K562 (cell line): ENCODE data around the gene SH3BGRL2. TPM values are rescaled to one million over a fixed set of nuclear protein-coding genes. Genes with fewer than 3 reads are reported as not detected.
A peak's percentile ranks its signal among the peaks of the same experiment; 100 is the strongest.

Source experiments
- BCOR ChIP-seq: fragments of 450-650 bp; IDR thresholded peaks from 2 replicates; pipeline ENCODE4 v1.6.1; 2016
- MAFF ChIP-seq: IDR thresholded peaks from 2 replicates; pipeline ENCODE4 v1.6.1; 2012; ENCODE audit warnings: low read length, improper control_type of control experiment
- MCM2 ChIP-seq: fragments of 450-650 bp; IDR thresholded peaks from 2 replicates; pipeline ENCODE4 v1.6.1; 2017; ENCODE audit warnings: low read depth, mild to moderate bottlenecking
- TEAD2 ChIP-seq: fragments of 450-650 bp; IDR thresholded peaks from 2 replicates; pipeline ENCODE4 v1.6.1; 2016; ENCODE audit warnings: missing genetic modification characterization, control low read depth, missing compliant biosample characterization
- ZNF24 ChIP-seq: fragments of 450-650 bp; IDR thresholded peaks from 2 replicates; pipeline ENCODE4 v1.6.1; 2016
- ZNF561 ChIP-seq: fragments of 450-650 bp; formaldehyde crosslinking; conservative IDR thresholded peaks from 2 replicates; pipeline ENCODE4 v1.4.0; 2020; ENCODE audit warnings: mild to moderate bottlenecking, moderate library complexity
- polyA plus RNA-seq, 8 experiments: library from polyadenylated mRNA; depleted of rRNA in 4 of 8; stranded (reverse) in 5 of 8; unstranded in 3 of 8; fragments of >200 nt; fragmentation: Nextera tagmentation in 2 of 8; fragmentation: Illumina TruSeq in 1 of 8; extraction: Ambion mirVana in 2 of 8; extraction: Trizol in 1 of 8; gene quantifications; 2 replicates each; pipeline versions ENCODE4 v1.2.1 to v1.2.3, GENCODE V29; 2011 to 2014; ENCODE audit warnings: inconsistent platforms in 1 of 8, missing spikeins in 1 of 8
- total RNA-seq, 7 experiments: library from RNA; depleted of rRNA in 6 of 7; stranded (reverse); fragments of >200 nt in 6 of 7; fragmentation: Illumina TruSeq in 2 of 7; extraction: Trizol in 2 of 7; gene quantifications; 2 replicates each; pipeline versions ENCODE4 v1.2.1 to v1.2.3, GENCODE V29; 2011 to 2021; ENCODE audit warnings: low replicate concordance in 1 of 7
- TF ChIP-seq, protein P1 (sequence below), 2 experiments: fragments of 450-650 bp; IDR thresholded peaks; 2 replicates each; pipeline ENCODE4 v1.6.1; 2016; ENCODE audit warnings: mild to moderate bottlenecking in 2 of 2, borderline replicate concordance in 1 of 2, low read depth in 1 of 2, moderate library complexity in 1 of 2
- TF ChIP-seq, protein P2 (sequence below): fragments of 450-650 bp; formaldehyde crosslinking; IDR thresholded peaks from 2 replicates; pipeline ENCODE4 v1.4.0; 2020; ENCODE audit warnings: mild to moderate bottlenecking, mixed read lengths
- TF ChIP-seq, protein P3 (sequence below): fragments of 250-450 bp; sonication (Bioruptor Pico); IDR thresholded peaks from 2 replicates; pipeline ENCODE4 v1.5.0; 2022; ENCODE audit warnings: mild to moderate bottlenecking
- TF ChIP-seq, protein P4 (sequence below): sonication (generic); formaldehyde crosslinking; IDR thresholded peaks from 2 replicates; pipeline ENCODE4 v1.8.0; 2022; ENCODE audit warnings: mild to moderate bottlenecking, missing genetic modification reagents
- TF ChIP-seq, protein P5 (sequence below): sonication (generic); formaldehyde crosslinking; IDR thresholded peaks from 2 replicates; pipeline ENCODE4 v1.5.0; 2020; ENCODE audit warnings: missing genetic modification reagents

The SH3BGRL2 gene
- total and polyA plus RNA-seq, 9 of the 15 experiments (the other 6 are each of a cell fraction or from before 2014, with no cell fraction given) = 4.4 to 12.1 (median 7.3) TPM

DNA sequence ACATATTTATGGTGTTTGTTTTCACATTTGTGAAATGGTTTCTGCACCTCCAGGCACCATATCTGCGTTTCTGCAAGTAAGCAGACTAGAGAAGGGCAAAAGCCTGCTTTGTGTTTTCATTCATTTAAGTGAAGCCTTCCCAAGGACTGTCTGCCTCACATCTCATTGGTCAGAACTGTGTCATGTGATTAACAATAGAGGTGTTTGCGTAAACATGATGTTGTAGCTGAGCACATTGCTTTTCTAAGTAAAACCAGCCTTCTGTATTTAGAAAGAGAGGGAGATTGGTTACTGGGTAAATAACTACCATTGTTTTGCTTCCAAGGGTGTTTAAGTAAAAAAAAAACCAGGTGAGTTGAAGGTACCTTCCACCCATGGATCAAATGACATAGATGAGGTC, 39.7 kb downstream of the SH3BGRL2 start (continued):
- TF ChIP-seq, protein P1, sequence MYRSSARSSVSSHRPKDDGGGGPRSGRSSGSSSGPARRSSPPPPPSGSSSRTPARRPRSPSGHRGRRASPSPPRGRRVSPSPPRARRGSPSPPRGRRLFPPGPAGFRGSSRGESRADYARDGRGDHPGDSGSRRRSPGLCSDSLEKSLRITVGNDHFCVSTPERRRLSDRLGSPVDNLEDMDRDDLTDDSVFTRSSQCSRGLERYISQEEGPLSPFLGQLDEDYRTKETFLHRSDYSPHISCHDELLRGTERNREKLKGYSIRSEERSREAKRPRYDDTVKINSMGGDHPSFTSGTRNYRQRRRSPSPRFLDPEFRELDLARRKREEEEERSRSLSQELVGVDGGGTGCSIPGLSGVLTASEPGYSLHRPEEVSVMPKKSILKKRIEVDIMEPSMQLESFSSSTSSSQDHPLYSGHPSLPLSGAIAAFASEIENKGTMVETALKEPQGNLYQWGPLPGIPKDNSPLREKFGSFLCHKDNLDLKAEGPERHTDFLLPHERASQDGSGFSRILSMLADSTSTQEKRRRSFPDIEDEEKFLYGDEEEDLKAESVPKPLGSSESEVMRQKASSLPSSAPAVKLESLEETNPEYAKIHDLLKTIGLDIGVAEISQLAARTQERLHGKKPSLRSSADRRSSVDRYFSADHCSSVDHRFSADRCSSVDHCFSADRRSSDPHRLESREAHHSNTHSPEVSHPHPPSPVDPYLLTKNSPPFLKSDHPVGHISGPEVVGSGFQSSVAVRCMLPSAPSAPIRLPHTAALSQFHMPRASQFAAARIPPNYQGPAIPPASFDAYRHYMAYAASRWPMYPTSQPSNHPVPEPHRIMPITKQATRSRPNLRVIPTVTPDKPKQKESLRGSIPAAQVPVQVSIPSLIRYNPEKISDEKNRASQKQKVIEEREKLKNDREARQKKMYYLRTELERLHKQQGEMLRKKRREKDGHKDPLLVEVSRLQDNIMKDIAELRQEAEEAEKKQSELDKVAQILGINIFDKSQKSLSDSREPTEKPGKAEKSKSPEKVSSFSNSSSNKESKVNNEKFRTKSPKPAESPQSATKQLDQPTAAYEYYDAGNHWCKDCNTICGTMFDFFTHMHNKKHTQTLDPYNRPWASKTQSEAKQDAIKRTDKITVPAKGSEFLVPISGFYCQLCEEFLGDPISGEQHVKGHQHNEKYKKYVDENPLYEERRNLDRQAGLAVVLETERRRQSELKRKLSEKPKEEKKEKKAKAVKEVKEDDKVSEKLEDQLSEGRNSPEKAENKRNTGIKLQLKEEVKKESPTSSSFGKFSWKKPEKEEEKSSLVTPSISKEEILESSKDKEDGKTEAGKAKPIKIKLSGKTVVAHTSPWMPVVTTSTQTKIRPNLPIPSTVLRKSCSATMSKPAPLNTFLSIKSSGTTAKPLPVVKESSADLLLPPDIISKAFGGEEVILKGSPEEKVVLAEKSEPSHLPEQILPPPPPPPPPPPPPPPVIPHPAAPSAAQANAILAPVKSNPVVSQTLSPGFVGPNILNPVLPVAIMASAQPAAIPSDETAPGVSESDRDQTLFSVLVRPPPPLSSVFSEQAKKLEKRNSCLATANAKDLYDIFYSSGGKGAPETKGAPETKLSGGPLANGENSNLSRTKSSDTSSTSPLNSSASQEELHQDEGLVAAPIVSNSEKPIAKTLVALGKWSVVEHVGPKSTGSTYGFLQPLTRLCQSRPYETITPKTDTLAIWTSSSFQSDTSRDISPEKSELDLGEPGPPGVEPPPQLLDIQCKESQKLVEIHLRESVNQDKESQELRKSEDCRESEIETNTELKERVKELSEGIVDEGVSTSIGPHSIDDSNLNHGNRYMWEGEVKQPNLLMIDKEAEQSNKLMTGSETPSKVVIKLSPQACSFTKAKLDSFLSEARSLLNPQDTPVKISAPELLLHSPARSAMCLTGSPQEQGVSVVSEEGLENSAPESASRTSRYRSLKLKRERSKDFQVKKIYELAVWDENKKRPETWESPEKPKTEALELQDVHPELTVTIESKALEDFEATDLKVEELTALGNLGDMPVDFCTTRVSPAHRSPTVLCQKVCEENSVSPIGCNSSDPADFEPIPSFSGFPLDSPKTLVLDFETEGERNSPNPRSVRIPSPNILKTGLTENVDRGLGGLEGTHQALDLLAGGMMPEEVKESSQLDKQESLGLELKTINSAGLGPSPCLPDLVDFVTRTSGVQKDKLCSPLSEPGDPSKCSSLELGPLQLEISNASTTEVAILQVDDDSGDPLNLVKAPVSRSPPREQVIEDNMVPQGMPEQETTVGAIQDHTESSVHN (IDR thresholded peaks at IDR 0.05; ENCODE audit: borderline replicate concordance in 1 of 2, low read depth in 1 of 2) = no peak
- TF ChIP-seq, protein P2, sequence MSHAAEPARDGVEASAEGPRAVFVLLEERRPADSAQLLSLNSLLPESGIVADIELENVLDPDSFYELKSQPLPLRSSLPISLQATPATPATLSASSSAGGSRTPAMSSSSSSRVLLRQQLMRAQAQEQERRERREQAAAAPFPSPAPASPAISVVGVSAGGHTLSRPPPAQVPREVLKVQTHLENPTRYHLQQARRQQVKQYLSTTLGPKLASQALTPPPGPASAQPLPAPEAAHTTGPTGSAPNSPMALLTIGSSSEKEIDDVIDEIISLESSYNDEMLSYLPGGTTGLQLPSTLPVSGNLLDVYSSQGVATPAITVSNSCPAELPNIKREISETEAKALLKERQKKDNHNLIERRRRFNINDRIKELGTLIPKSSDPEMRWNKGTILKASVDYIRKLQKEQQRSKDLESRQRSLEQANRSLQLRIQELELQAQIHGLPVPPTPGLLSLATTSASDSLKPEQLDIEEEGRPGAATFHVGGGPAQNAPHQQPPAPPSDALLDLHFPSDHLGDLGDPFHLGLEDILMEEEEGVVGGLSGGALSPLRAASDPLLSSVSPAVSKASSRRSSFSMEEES = peak; percentile 83
- no peak for TF ChIP-seq BCOR
- no peak for TF ChIP-seq ZNF561
- TF ChIP-seq, protein P3, sequence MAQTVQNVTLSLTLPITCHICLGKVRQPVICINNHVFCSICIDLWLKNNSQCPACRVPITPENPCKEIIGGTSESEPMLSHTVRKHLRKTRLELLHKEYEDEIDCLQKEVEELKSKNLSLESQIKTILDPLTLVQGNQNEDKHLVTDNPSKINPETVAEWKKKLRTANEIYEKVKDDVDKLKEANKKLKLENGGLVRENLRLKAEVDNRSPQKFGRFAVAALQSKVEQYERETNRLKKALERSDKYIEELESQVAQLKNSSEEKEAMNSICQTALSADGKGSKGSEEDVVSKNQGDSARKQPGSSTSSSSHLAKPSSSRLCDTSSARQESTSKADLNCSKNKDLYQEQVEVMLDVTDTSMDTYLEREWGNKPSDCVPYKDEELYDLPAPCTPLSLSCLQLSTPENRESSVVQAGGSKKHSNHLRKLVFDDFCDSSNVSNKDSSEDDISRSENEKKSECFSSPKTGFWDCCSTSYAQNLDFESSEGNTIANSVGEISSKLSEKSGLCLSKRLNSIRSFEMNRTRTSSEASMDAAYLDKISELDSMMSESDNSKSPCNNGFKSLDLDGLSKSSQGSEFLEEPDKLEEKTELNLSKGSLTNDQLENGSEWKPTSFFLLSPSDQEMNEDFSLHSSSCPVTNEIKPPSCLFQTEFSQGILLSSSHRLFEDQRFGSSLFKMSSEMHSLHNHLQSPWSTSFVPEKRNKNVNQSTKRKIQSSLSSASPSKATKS (CRISPR knock-in tag) = no peak
- TF ChIP-seq TEAD2 = no peak
- TF ChIP-seq ZNF24 = no peak
- TF ChIP-seq MCM2 = no peak
- TF ChIP-seq MAFF = no peak
- TF ChIP-seq, protein P4, sequence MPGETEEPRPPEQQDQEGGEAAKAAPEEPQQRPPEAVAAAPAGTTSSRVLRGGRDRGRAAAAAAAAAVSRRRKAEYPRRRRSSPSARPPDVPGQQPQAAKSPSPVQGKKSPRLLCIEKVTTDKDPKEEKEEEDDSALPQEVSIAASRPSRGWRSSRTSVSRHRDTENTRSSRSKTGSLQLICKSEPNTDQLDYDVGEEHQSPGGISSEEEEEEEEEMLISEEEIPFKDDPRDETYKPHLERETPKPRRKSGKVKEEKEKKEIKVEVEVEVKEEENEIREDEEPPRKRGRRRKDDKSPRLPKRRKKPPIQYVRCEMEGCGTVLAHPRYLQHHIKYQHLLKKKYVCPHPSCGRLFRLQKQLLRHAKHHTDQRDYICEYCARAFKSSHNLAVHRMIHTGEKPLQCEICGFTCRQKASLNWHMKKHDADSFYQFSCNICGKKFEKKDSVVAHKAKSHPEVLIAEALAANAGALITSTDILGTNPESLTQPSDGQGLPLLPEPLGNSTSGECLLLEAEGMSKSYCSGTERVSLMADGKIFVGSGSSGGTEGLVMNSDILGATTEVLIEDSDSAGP (CRISPR knock-in tag) = no peak
- TF ChIP-seq, protein P5, sequence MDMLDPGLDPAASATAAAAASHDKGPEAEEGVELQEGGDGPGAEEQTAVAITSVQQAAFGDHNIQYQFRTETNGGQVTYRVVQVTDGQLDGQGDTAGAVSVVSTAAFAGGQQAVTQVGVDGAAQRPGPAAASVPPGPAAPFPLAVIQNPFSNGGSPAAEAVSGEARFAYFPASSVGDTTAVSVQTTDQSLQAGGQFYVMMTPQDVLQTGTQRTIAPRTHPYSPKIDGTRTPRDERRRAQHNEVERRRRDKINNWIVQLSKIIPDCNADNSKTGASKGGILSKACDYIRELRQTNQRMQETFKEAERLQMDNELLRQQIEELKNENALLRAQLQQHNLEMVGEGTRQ (CRISPR knock-in tag) = peak; percentile 39; the same call in 1 of the 2 replicates
